Effector memory CD8-positive, alpha-beta T cell (primary cell): ENCODE measurements around the gene C20orf173.

Experiments
- ATAC-seq: fragments of 150-1000 bp; cut with Tn5 transposase; replicated peaks from 2 replicates; pipeline ENCODE4 v1.10.0; 2021; ENCODE audit warnings: mild to moderate bottlenecking, moderate library complexity
- DNase-seq, 3 experiments: peaks; one replicate each; pipeline ENCODE4 v3.0.0; 2021
- H3K27ac Mint-ChIP-seq, 2 donors: one replicate each; pipeline ENCODE4 v1.8.0; 2022; ENCODE audit warnings: mild to moderate bottlenecking in 2 of 2, mixed read lengths in 2 of 2, moderate library complexity in 2 of 2
- H3K27me3 Mint-ChIP-seq, 2 donors: one replicate each; pipeline ENCODE4 v1.8.0; 2022; ENCODE audit warnings: mixed read lengths in 2 of 2
- H3K36me3 Mint-ChIP-seq: one replicate; pipeline ENCODE4 v1.8.0; 2022; ENCODE audit warnings: mild to moderate bottlenecking, moderate library complexity, mixed read lengths; ENCODE audit not compliant: insufficient read depth
- H3K4me1 Mint-ChIP-seq, 2 donors: one replicate each; pipeline ENCODE4 v1.8.0; 2022; ENCODE audit warnings: low read depth in 2 of 2, mixed read lengths in 2 of 2
- H3K4me3 Mint-ChIP-seq, 2 donors: one replicate each; pipeline ENCODE4 v1.8.0; 2022; ENCODE audit warnings: mild to moderate bottlenecking in 2 of 2, mixed read lengths in 2 of 2, moderate library complexity in 2 of 2
- H3K9me3 Mint-ChIP-seq, 2 donors: one replicate each; pipeline ENCODE4 v1.8.0; 2022; ENCODE audit warnings: mixed read lengths in 2 of 2
- total RNA-seq, 9 experiments: gene quantifications; one replicate each; lab custom pipeline; 2026; lab: John Stamatoyannopoulos, UW

C20orf173 gene, protein sequence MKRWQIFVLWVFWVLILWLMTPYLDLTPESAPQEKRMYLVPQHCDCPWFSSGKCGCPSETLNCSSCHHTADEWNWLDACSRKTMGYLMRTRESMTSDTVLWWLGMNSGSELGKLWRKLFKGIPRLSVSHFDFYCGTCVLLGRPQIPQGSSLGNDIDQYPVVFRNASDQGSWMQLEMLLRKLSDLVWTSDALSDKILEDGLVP
- total RNA-seq: 0 reads per million in 9 experiments

GRCh38 chr20:35529552-35529951 is at the start of gene C20orf173:
Gene C20orf173, minus strand, starts transcription at chr20:35529652. Its CDS starts 279 bp downstream, at chr20:35529373.
- ATAC-seq (no peak), DNase-seq (no peak)
- H3K27ac Mint-ChIP-seq: no peak within 1 kb of the TSS
- no peaks in the 10 kb centered on the region for H3K4me1 Mint-ChIP-seq
- H3K36me3 Mint-ChIP-seq: no peaks in the 10 kb centered on the region
- no peak within 1 kb of the TSS for H3K4me3 Mint-ChIP-seq
- H3K27me3 Mint-ChIP-seq: no peaks in the 10 kb centered on the region
- H3K9me3 Mint-ChIP-seq: no peaks in the 10 kb centered on the region

DNA sequence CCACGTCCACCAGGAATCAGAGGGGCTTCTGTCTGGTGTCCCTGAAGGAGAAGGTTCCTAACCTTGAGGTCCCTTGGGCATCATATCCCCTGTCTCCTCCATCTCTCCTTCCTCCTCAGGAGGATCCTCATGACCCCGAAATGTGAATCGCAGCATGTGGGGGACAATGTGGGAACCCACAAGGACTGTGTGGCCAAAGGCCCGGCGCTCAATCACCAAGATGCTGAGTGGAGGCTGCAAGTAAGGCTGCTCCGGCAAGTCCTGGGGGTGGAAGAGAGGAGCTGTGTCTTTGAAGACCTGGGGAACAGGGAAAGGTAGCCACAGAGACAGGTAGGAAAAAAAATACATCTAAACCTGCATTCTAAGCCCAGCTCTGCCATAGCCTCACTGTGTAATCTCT is 49.7 kb upstream of the C20orf173 start:
- Mint-ChIP-seq H3K4me1 (no peaks in the 10 kb centered on the region), H3K9me3 (no peaks in the 10 kb centered on the region), H3K27me3 (peaks cover 11 to 27% of the 10 kb centered on the region in 2 donors), H3K4me3 (no peak overlapping the region), H3K27ac (no peak overlapping the region), H3K36me3 (peaks cover 4% of the 10 kb centered on the region)
- DNase-seq (no peak), ATAC-seq (no peak)

- no peak overlapping the region for H3K4me3 Mint-ChIP-seq
Observed at GRCh38 chr20:35578469-35578868, 49.0 kb upstream of the C20orf173 start.

GRCh38 chr20:35576816-35577215 is 47.4 kb upstream of the C20orf173 start:
- Mint-ChIP-seq H3K27ac (no peak overlapping the region), H3K4me3 (no peak overlapping the region), H3K9me3 (peaks cover 0 to 3% of the 10 kb centered on the region in 2 donors), H3K36me3 (peaks cover 4% of the 10 kb centered on the region), H3K4me1 (no peaks in the 10 kb centered on the region), H3K27me3 (peaks cover 11 to 27% of the 10 kb centered on the region in 2 donors)
- DNase-seq (no peak), ATAC-seq (no peak)

More at GRCh38 chr20:35578469-35578868, 49.0 kb upstream of the C20orf173 start:
- peaks cover 11 to 27% of the 10 kb centered on the region in 2 donors for H3K27me3 Mint-ChIP-seq
- no peaks in the 10 kb centered on the region for H3K4me1 Mint-ChIP-seq
- no peak for DNase-seq
- H3K36me3 Mint-ChIP-seq: peaks cover 4% of the 10 kb centered on the region
- no peaks in the 10 kb centered on the region for H3K9me3 Mint-ChIP-seq
- no peak for ATAC-seq
- H3K27ac Mint-ChIP-seq: no peak overlapping the region

DNA sequence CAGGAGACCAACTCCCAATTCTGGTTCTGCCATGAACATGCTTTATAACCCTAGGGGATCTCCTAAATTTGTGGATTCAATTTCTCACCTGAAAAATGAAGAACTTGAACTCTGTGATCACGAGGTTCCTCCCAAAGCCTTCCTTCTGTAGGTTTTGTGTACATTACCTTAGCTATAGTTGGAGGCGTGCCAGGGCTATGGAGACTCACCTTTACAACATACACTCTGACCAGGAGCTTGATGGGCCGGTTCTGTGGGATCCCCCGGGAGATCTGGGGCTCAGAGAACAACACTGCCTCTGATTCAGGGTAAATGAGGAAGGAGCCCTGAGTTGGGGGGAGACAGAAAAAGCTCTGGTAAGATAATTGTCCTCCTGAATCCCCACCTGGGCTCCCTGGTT is 46.5 kb upstream of the C20orf173 start:
- Mint-ChIP-seq H3K27ac (no peak overlapping the region), H3K27me3 (peaks cover 11 to 27% of the 10 kb centered on the region in 2 donors), H3K4me3 (no peak overlapping the region), H3K4me1 (no peaks in the 10 kb centered on the region), H3K9me3 (peaks cover 0 to 3% of the 10 kb centered on the region in 2 donors), H3K36me3 (peaks cover 4% of the 10 kb centered on the region)
- ATAC-seq (no peak), DNase-seq (no peak)

- H3K4me3 Mint-ChIP-seq: no peak overlapping the region
- H3K4me1 Mint-ChIP-seq: no peaks in the 10 kb centered on the region
- DNase-seq (no peak), ATAC-seq (no peak)
- peaks cover 3% of the 10 kb centered on the region for H3K36me3 Mint-ChIP-seq
- H3K27me3 Mint-ChIP-seq: peaks cover 0 to 9% of the 10 kb centered on the region in 2 donors
- H3K27ac Mint-ChIP-seq: no peak overlapping the region
- peaks cover 0 to 3% of the 10 kb centered on the region in 2 donors for H3K9me3 Mint-ChIP-seq
Observed at GRCh38 chr20:35572838-35573237, 43.4 kb upstream of the C20orf173 start.

DNA sequence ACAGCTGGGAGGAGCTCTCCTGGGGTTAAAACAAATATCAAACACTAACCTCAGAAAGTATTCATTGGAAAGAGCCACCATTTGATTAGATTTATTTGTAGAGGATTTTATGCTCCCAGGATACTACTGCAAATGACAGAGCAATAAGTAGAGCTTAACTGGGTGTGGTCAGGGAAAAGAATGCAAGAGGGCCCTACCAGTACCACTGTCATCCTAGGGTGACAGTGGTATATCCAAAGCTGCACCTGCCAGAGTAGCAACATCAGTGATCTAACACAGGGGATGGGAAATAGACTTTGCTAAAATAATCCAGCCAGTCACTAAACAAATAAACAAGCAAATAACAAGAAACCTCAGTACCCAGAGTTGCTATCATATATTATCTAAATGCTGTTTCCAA is 42.1 kb upstream of the C20orf173 start:
- H3K9me3 Mint-ChIP-seq: peaks cover 0 to 3% of the 10 kb centered on the region in 2 donors
- no peaks in the 10 kb centered on the region for H3K4me1 Mint-ChIP-seq
- H3K36me3 Mint-ChIP-seq: peaks cover 3% of the 10 kb centered on the region
- H3K27me3 Mint-ChIP-seq: peaks cover 0 to 6% of the 10 kb centered on the region in 2 donors
- DNase-seq: no peak
- H3K27ac Mint-ChIP-seq: no peak overlapping the region
- ATAC-seq: no peak
- no peak overlapping the region for H3K4me3 Mint-ChIP-seq

GRCh38 chr20:35568645-35569044 is 39.2 kb upstream of the C20orf173 start:
- no peak for DNase-seq
- no peaks in the 10 kb centered on the region for H3K4me1 Mint-ChIP-seq
- peaks cover 3% of the 10 kb centered on the region for H3K36me3 Mint-ChIP-seq
- H3K27me3 Mint-ChIP-seq: peaks cover 4 to 14% of the 10 kb centered on the region in 2 donors
- H3K4me3 Mint-ChIP-seq: no peak overlapping the region
- H3K27ac Mint-ChIP-seq: no peak overlapping the region
- ATAC-seq: no peak
- peaks cover 0 to 3% of the 10 kb centered on the region in 2 donors for H3K9me3 Mint-ChIP-seq

DNA sequence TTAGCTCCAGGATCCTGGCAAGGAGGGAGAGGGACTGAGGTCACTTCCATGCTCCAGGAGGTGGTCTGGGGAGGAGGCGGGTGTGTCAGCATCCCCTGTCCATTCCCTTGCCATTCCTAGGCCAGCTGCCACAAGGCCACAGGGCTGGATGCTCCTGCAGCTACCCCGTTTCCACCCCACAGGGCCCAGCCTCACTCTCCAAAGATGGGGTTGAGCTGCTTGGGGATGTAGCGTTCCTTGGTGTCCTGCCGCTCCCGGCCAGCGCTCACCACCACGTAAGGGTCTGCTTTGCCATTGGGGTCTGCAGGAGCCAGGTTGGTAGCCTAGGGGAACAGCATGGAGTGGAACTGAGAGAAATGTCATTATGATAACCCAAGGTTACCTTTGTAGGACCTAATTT is 35.5 kb upstream of the C20orf173 start:
- no peak overlapping the region for H3K4me3 Mint-ChIP-seq
- no peak for DNase-seq
- no peak for ATAC-seq
- no peaks in the 10 kb centered on the region for H3K9me3 Mint-ChIP-seq
- no peak overlapping the region for H3K27ac Mint-ChIP-seq
- peaks cover 0 to 1% of the 10 kb centered on the region in 2 donors for H3K4me1 Mint-ChIP-seq
- H3K27me3 Mint-ChIP-seq: peaks cover 5 to 30% of the 10 kb centered on the region in 2 donors
- H3K36me3 Mint-ChIP-seq: peaks cover 3% of the 10 kb centered on the region

GRCh38 chr20:35563834-35564233 is 34.4 kb upstream of the C20orf173 start:
- no peak for ATAC-seq
- H3K9me3 Mint-ChIP-seq: no peaks in the 10 kb centered on the region

GRCh38 chr20:35562541-35563110 is 33.2 kb upstream of the C20orf173 start:
- H3K4me1 Mint-ChIP-seq: peaks cover 0 to 3% of the 10 kb centered on the region in 2 donors
- H3K9me3 Mint-ChIP-seq: no peaks in the 10 kb centered on the region
- no peak overlapping the region for H3K27ac Mint-ChIP-seq
- H3K4me3 Mint-ChIP-seq: no peak overlapping the region
- DNase-seq: no peak
- no peak for ATAC-seq
- no peaks in the 10 kb centered on the region for H3K36me3 Mint-ChIP-seq
- peaks cover 5 to 30% of the 10 kb centered on the region in 2 donors for H3K27me3 Mint-ChIP-seq

More at GRCh38 chr20:35563834-35564233, 34.4 kb upstream of the C20orf173 start:
- Mint-ChIP-seq H3K27ac (no peak overlapping the region), H3K27me3 (peaks cover 5 to 30% of the 10 kb centered on the region in 2 donors), H3K36me3 (peaks cover 2% of the 10 kb centered on the region), H3K4me3 (no peak overlapping the region), H3K4me1 (peaks cover 0 to 1% of the 10 kb centered on the region in 2 donors)
- no peak for DNase-seq

- DNase-seq: no peak
Observed at GRCh38 chr20:35561671-35562070, 32.2 kb upstream of the C20orf173 start.

DNA sequence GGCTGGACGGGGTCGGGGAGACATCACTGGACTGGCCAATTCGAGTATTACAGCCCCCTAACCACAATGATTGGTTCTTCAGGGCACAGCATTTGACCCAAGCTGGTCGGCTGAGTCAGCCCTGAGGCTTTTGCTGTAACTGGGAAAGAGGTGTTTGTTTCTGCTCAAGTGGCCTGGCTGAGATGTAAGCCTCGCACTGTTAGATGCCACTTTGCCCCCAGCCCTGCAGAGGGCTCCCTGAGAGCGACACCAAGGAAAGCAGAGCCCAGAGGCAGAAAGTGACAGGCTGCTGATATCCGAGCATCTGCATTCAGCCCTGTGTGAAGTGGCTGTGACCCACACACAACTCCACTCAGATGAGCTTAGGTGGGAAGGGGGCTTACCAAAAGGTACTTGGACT is 31.8 kb upstream of the C20orf173 start:
- Mint-ChIP-seq H3K4me3 (no peak overlapping the region), H3K4me1 (peaks cover 0 to 3% of the 10 kb centered on the region in 2 donors), H3K27ac (no peak overlapping the region), H3K9me3 (no peaks in the 10 kb centered on the region), H3K27me3 (peaks cover 5 to 30% of the 10 kb centered on the region in 2 donors), H3K36me3 (no peaks in the 10 kb centered on the region)
- ATAC-seq: peak; percentile 56
- DNase-seq: peak in 1 of 3 experiments; percentile 8

More at GRCh38 chr20:35561671-35562070, 32.2 kb upstream of the C20orf173 start:
- Mint-ChIP-seq H3K4me1 (peaks cover 0 to 3% of the 10 kb centered on the region in 2 donors), H3K4me3 (no peak overlapping the region), H3K27me3 (peaks cover 5 to 30% of the 10 kb centered on the region in 2 donors), H3K9me3 (no peaks in the 10 kb centered on the region), H3K36me3 (no peaks in the 10 kb centered on the region), H3K27ac (no peak overlapping the region)
- no peak for ATAC-seq

DNA sequence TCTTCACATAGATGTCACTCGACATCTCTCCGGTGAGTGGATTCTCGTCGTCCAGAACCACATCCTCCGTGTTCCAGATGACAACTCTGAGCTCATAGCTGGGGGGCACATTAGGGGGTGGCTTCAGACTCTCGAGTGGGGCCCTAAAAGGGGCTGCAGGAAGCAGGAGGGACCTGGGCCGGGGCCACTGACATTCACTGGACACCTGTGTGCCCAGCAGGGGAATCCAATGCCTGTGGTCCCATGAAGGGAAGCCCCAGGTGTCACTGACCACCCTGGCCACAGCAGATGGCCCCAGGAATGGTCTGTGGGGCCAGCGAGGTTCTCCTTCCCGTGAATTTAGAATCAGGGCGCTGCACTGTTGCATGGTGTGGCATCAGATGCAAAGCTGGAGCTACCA is 31.1 kb upstream of the C20orf173 start:
- no peaks in the 10 kb centered on the region for H3K9me3 Mint-ChIP-seq
- H3K27ac Mint-ChIP-seq: no peak overlapping the region
- no peak overlapping the region for H3K4me3 Mint-ChIP-seq
- ATAC-seq (no peak), DNase-seq (no peak)
- H3K27me3 Mint-ChIP-seq: peaks cover 5 to 30% of the 10 kb centered on the region in 2 donors
- peaks cover 4% of the 10 kb centered on the region for H3K36me3 Mint-ChIP-seq
- peaks cover 0 to 3% of the 10 kb centered on the region in 2 donors for H3K4me1 Mint-ChIP-seq
